Stimulated activated CD4-positive, alpha-beta T cell treated with anti-CD3 and anti-CD28 coated beads, Interleukin-1b, Interleukin-23, amount 100 ng/mL, for 1 hour (primary cell): ENCODE results near the gene LILRB3.
"Not testable (repeated sequence)": the region's sequence is repeated elsewhere in the genome, so short reads cannot be mapped to it uniquely, and the experiment has no call there.

ENCODE experiments used
- DNase-seq, 2 donors: peaks; one replicate each; pipeline ENCODE4 v3.0.0-alpha.2; 2020; ENCODE audit warnings: low read depth in 2 of 2

The LILRB3 gene

GRCh38 chr19:54222474-54223276, at the start of gene LILRB3:
Gene LILRB3, minus strand, starts transcription at chr19:54223007. Its CDS starts 31 bp downstream, at chr19:54222976.
- not testable (repeated sequence) for DNase-seq

- DNase-seq: not testable (repeated sequence)
Measured at GRCh38 chr19:54272181-54272580, 49.4 kb upstream of the LILRB3 start.

GRCh38 chr19:54271587-54271986, 48.8 kb upstream of the LILRB3 start:
- not testable (repeated sequence) for DNase-seq

- DNase-seq: no peak
Measured at GRCh38 chr19:54271106-54271505, 48.3 kb upstream of the LILRB3 start.

DNA sequence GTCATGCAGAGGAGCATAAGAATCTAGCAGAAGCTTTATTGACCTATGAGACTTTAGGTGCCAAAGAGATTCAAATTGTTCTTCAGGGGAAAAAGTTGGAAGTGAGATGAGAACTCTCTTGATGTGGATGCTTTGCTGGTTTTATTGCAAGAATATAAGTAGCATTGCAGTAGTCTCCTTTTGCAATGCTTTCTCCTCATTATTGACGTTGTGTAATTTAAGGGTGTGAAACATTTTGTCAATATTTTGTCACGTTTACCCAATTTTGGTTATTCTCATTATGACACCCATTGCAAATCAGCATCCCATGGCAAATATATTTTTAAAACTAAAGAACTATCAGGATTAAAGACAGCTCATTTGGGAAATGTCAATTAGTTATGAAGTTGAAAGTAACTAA, 46.1 kb upstream of the LILRB3 start:
- no peak for DNase-seq

DNA sequence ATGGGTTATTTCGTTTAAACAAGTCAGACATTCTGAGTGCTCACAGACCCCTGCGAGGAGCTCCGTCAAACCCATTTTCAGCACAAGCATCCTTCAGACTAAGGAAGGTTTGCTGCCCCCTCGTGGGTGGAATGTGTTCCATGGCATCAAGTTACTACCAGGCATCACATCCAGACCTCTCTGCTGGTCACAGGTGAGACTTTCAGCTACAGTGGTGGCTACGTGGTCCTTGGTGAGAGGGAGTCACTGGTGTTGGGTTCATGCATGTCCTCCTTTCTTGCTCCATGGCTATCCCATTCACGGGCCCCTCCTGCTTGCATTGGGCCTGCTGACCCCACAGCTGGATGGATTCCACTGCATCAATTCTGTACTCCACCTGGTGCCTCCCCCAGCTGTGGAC, 43.3 kb upstream of the LILRB3 start:
- peak; percentile 7 to 54 for DNase-seq

DNA sequence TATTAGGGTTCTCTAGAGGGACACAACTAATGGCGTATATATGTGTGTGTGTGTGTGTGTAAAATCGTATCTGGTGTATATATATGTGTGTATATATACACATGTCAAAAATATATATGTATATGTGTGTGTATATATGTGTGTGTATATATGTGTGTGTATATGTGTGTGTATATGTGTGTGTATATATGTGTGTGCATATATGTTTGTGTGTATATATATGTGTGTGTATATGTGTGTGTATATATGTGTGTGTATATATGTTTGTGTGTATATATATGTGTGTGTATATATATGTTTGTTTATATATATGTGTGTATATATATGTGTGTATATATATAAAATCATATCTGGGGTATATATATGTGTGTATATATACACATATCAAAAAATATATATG, 39.7 kb upstream of the LILRB3 start:
- no peak for DNase-seq

DNA sequence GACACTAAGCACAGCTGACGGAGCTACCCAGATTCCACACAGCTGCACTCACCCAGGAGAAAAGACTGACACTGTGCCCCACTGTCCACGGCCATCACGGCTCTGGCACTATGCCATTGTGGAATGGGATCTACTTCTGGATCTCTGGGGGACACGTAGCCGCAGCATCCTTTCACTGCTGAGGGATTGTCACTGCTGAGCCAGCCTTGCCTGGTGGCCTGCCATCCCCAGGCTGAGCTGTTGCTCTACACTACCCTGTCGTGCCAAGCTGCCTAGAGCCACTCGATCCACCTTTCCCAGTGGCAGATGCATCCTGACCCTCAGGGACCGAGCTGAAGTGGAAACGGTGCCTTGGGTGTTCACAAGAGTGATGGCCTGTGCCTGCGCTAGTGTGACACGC, 39.3 kb upstream of the LILRB3 start:
- no peak for DNase-seq

- no peak for DNase-seq
Measured at GRCh38 chr19:54257116-54257480, 34.3 kb upstream of the LILRB3 start, which contains the start of gene LILRB5. Gene LILRB5, minus strand, starts transcription at chr19:54257273. Its CDS starts 80 bp downstream, at chr19:54257193.

- no peak for DNase-seq
Measured at GRCh38 chr19:54256250-54257115, 33.7 kb upstream of the LILRB3 start.

- no peak for DNase-seq
Measured at GRCh38 chr19:54255105-54255775, 32.4 kb upstream of the LILRB3 start.

- no peak for DNase-seq
Measured at GRCh38 chr19:54254195-54254906, 31.5 kb upstream of the LILRB3 start.

- DNase-seq: no peak
Measured at GRCh38 chr19:54253331-54254194, 30.8 kb upstream of the LILRB3 start.

DNA sequence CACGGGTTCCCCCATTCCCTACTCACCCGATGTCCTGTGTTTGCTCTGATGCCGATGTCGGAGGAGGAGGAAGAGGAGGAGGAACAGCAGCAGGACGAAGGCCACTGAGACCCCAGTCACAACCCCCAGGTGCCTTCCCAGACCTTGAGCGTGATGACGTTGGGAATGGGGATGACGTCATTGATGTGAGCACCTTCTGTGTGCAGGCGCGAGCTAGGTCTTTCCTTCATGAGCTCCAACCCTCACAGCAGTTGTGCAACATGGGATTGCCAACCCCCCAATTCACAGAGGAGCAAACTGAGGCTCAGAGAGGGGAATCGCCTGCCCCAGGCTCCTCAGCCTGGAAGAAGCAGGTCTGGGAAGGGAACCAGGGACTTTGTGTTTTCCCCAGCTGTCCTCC, 30.0 kb upstream of the LILRB3 start:
- DNase-seq: no peak

GRCh38 chr19:54252243-54252642, 29.4 kb upstream of the LILRB3 start:
- no peak for DNase-seq

DNA sequence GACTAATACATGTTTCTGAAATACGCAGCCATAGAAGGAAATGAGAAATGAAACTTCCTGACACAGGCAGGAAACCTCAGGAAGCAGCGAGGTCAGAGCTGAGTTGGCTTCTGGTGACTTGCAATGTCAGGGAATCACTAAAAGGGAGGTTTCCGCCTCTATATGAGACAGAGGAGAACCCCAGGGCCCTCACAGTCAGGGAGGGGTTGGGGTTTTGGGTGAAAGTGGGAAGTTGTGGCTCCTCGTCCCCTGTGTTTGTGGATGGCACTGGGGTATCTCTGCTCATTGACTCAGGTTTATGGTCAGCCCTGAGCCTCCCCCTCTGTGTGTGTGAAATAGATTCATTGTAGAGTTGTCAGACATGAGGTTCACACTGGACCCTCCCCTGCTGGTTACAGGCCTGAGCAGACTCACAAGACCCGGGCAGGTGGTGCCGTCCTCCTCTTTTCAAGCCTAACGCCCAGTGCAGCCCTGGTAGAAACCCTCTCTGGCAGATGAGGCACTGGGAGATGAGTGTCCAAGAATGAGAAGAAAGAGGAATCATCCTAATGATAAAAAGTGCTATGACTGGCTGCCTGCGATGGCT, 25.3 kb upstream of the LILRB3 start:
- DNase-seq: no peak

DNA sequence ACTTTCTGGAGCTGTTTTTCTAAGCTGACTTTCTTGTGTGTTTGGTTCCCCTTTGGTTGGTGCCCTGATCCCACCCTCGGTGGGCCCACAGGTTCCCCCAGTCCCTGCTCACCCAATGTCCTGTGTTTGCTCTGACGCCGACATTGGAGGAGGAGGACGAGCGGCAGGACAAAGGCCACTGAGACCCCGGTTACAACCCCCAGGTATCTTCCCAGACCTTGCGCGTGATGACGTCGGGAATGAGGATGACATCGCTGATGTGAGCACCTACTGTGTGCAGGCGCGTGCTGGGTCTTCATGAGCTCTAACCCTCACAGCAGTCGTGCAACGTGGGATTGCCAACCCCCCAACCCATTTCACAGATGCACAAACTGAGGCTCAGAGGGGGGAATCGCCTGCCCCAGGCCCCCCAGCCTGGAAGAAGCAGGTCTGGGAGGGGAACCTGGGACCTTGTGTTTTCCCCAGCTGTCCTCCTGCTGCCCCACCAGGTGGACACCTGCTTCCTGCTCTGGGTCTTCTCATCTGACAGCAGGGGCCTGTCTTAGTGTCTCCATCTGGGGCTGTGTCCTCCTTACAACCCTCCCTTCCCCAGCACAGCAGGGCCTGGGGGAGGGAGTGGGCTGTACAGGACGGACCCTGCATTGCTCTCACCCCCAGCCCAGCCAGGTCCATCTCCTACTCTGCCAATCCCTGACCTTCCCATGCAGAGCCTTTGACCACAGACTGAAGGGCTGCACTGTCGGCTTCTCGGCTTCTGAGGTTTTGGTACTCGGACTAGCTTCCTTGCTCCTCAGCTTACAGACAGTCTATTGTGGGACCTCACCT, 24.5 kb upstream of the LILRB3 start:
- DNase-seq: no peak

- no peak for DNase-seq
Measured at GRCh38 chr19:54245936-54246335, 23.1 kb upstream of the LILRB3 start.

DNA sequence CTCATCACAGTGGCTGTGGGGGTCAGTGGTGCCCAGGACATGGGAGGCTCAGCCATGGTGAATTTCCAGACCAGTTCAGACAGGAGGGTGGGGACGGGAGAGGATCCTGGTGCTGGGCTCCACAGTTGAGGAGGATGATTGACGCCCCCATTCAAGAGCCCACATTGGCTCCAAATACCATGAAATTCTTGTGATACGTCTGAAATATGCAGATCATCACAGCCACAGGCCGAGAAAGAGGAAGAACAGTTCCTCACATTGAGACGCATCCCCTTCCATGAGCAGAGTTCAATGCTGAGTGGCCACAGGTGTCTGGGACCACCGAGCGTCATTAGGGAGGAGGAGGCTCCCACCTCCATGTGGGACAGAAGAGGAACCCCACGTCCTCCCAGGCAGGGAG, 21.0 kb upstream of the LILRB3 start:
- not testable (repeated sequence) for DNase-seq
